ENCODE data around the gene RNF227.

Gene RNF227

DNA sequence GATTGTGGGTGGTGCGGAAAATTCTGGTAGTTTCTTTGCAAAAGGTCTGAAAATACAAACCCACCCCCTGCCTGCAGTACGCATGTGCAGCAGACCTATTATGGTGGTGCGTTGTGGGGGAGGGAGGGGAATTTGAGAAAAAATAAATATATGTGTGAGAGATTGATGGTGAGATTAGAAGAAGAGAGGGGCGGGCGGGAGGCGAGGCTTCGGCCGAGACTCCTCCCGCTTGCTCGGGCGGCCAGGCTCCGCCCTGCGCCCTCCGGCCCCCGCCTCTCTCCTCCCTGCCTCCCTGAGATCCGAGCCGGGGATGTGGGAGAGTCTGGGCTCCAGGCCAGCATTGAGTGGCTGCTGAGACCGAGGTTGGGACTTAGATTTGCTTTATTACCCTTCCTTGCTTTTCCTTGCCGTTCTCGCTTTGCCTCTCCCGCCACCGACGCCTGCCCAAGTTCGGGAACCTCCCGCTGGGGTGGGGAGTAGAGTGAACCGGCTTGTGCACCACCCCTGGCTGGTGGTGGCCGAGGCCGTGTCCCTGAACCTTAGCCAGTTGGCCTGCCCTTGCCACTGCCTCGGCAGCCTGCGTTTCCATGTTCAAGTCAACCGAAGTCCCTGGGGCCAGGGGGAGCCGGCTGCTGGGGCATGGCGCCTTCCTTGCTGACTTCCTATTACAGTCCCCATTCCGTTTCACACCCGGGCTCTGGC lies 28.5 kb downstream of the RNF227 start:
- Mint-ChIP-seq H3K4me1 (ENCODE audit: low read depth) (peaks cover 10% of the 10 kb centered on the region), H3K9me3 (no peaks in the 10 kb centered on the region), H3K27me3 (no peaks in the 10 kb centered on the region), H3K36me3 (ENCODE audit: low read depth) (peaks cover 46% of the 10 kb centered on the region), H3K27ac (no peak overlapping the region), H3K4me3 (no peak overlapping the region)
- DNase-seq, result peak; percentile 86

DNA sequence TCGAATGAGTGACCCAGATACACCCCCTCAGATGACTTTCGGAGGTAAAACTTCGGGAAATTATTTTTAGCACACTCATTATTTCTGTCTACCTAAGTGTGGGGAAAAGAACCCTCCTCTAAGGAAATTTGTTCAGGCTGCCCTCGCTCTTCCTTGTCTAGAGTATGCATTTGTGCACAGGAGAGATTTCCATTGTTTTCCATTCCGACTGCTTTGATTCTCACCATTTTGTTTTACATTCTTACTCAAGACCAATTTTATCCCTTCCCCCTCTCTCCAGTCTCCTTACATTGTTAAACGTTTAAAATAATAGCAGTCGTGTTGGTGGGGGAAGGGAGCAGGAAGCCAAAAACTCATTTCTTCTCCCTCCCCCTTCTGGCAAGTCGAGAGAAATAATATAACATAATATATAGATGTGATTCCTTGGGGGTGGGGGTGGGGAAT lies 29.0 kb downstream of the RNF227 start:
- no peak for DNase-seq
- Mint-ChIP-seq H3K9me3 (no peaks in the 10 kb centered on the region), H3K4me3 (no peak overlapping the region), H3K27me3 (no peaks in the 10 kb centered on the region), H3K36me3 (ENCODE audit: low read depth) (peaks cover 43% of the 10 kb centered on the region), H3K27ac (no peak overlapping the region), H3K4me1 (ENCODE audit: low read depth) (peaks cover 10% of the 10 kb centered on the region)

DNA sequence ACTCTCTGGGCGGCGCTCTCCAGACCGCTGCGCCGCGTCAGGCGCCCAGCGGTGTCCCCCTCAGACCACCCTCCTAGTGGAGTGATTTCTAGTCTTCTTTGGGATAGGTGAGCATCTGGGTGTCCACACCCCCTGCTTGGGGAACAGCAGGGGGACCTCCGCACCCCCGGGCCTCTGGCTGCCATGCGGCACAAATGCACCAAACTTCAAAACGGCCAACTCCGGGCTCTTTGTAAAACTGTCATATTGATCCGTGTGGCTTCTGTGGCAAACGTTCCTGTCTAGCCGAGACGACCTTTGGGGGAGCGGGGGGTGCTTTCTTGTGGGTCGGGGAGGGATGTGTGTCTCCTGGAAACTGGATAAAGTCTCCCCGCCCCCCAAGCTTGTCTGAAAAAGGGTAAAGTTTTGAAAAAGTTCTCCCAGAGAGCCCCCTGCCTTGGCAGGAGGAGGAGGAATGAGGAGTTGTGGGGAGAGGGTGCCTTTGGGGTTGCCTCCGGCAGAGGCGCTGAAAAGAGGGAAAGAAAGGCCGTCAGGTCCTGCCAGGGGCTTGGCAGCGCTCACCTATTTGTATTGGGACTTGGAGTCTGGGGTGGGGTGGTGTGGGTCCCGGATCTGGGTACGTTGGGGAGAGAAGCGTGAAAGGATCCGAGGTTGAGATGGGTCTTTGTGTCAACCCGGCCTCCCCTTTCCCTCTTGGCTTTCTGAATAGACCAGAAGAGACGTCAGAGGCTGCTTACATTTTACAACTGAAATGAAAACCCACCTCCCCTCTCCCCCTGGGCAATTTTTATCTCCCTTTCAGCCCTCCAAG lies 29.7 kb downstream of the RNF227 start:
- no peak overlapping the region for H3K27ac Mint-ChIP-seq
- H3K4me3 Mint-ChIP-seq, result no peak overlapping the region
- peak; percentile 72 for DNase-seq
- H3K27me3 Mint-ChIP-seq, result no peaks in the 10 kb centered on the region
- peaks cover 36% of the 10 kb centered on the region for H3K36me3 Mint-ChIP-seq (ENCODE audit: low read depth)
- H3K9me3 Mint-ChIP-seq, result no peaks in the 10 kb centered on the region
- H3K4me1 Mint-ChIP-seq (ENCODE audit: low read depth), result peaks cover 10% of the 10 kb centered on the region

DNA sequence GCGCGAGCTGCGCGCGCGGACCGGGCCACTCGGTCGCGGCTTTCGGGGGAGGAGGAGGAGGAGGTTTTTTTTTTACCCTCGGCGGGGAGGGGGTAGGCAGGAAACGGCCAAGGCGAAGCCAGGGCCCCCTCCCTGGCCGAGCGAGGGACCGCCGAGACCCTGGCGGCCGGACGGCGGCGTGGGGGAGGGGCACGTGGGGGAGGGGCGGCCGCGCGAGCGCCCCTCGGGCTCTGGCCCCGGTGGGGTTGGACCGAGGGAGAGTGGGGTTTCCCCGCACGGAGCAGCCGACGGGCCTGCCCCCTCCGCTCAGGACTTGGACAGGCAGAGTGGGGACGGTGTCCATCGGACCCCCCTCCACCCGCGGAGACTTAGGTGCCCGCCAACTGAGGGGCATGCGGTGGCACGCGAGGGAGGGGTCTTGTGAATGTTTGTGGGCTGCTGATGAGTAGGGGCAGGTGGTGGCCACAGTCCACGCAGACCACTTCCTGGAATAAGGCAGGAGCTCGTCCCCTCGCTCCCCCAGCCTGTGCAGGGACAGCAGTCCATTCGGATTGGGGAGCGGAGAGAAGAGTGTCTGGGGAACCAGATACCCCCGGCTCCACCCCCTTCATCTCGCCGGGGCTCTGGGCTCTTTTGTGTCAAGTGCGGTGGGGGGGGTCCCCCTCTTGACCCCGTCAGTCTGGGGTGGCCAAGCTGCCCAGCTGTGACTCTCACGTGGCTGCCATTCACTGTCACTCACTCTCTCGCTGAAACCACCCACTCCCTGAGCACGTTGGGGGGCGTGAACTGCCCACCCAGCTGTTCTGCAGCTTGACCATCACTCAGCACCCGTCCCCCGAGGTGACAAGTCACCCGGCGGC lies 30.5 kb downstream of the RNF227 start:
- peak overlapping the region; percentile 49 for H3K27ac Mint-ChIP-seq
- peak; percentile 75 for DNase-seq
- no peak overlapping the region for H3K4me3 Mint-ChIP-seq

DNA sequence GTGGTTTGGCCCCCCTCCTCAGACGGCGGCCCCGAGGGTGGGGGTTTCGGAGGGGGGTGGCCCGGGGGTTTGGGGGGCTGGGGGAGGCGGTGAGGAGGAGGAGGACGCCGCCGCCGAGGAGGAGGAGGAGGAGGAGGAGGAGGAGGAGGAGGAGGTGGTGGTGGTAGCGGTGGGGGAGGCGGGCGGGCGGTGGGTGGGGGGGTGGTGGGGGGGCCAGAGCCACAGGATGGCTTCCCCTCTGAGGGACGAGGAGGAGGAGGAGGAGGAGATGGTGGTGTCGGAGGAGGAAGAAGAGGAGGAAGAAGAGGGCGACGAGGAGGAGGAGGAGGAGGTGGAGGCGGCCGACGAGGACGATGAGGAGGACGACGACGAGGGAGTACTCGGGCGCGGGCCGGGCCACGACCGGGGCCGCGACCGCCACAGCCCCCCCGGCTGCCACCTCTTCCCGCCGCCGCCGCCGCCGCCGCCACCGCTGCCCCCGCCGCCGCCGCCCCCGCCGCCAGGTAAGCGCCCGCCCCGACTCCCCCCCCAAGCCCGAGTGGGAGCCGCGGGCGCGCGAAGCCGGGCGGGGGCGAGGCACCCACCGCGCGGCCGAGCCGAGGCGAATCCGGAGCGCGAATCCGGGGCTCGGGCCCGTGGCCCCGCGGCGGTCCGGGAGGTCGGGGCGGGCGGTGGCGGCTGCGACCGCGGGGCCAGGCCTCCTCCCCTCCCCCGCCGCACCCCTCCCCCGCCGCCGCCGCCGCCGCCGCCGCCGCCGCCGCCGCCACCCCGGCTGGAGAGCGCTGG lies 31.3 kb downstream of the RNF227 start:
- DNase-seq, result peak; percentile 69
- peak overlapping the region; percentile 75 for H3K27ac Mint-ChIP-seq

More for the DNA sequence above, 30.5 kb downstream of the RNF227 start:
- Mint-ChIP-seq H3K36me3 (ENCODE audit: low read depth) (peaks cover 28% of the 10 kb centered on the region), H3K4me1 (ENCODE audit: low read depth) (peaks cover 10% of the 10 kb centered on the region), H3K9me3 (no peaks in the 10 kb centered on the region), H3K27me3 (no peaks in the 10 kb centered on the region)

DNA sequence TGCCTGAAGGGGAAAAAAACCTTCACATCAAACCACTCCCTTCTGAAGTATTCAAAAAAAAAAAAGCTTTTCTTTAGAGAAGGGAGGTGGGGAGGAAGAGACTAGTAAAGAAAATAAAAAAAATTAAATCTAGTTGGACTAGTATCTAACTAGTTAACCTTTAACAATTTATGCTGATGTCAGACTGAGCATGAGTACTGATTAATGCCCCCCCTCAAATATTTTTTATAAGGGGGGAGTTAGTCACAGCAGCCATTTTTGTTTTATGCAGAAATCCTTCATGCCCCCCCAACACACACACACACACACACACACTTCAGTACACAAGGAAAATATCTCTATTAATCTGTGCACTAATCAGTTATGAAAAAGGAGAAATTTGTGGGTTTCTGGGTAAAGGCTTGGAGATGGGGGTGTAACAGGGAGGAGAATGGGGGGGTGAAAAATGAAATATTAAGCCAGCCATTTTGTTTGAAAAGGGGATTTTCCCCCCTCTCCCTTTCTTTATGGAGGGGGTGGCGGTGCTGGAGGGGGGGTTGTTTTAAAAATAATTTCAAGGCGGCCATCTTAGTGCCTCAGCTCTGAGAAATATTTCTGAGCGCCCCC lies 32.2 kb downstream of the RNF227 start:
- H3K27me3 Mint-ChIP-seq, result no peaks in the 10 kb centered on the region
- peaks cover 3% of the 10 kb centered on the region for H3K4me1 Mint-ChIP-seq (ENCODE audit: low read depth)
- DNase-seq, result no peak
- no peak overlapping the region for H3K4me3 Mint-ChIP-seq
- H3K27ac Mint-ChIP-seq, result peak overlapping the region; percentile 85
- no peaks in the 10 kb centered on the region for H3K9me3 Mint-ChIP-seq
- H3K36me3 Mint-ChIP-seq (ENCODE audit: low read depth), result peaks cover 17% of the 10 kb centered on the region

More for the DNA sequence above, 31.3 kb downstream of the RNF227 start:
- Mint-ChIP-seq H3K4me1 (ENCODE audit: low read depth) (peaks cover 3% of the 10 kb centered on the region), H3K4me3 (peak overlapping the region; percentile 67), H3K36me3 (ENCODE audit: low read depth) (peaks cover 20% of the 10 kb centered on the region), H3K27me3 (no peaks in the 10 kb centered on the region), H3K9me3 (no peaks in the 10 kb centered on the region)

DNA sequence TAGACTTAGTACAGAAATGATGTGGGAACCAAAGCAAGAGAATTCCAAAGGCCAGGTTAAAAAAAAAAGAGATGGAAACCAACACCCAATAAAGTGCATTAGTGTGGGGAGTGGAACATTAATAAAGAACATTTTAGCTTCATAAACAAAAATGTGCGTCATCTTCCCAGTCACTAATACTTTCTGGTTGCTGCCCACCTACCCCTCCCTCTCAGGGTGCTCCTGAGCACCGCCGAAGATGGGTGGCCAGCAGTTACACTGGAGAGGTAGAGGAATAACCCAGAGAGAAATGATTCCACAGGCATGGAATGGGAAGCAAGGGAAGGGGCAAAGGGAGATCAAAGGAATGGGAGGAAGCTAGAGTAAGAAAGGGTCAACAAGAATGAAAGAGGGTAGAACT lies 33.5 kb downstream of the RNF227 start:
- Mint-ChIP-seq H3K9me3 (no peaks in the 10 kb centered on the region), H3K27ac (no peak overlapping the region), H3K4me1 (ENCODE audit: low read depth) (peaks cover 4% of the 10 kb centered on the region), H3K4me3 (no peak overlapping the region), H3K36me3 (ENCODE audit: low read depth) (peaks cover 22% of the 10 kb centered on the region), H3K27me3 (no peaks in the 10 kb centered on the region)
- no peak for DNase-seq

DNA sequence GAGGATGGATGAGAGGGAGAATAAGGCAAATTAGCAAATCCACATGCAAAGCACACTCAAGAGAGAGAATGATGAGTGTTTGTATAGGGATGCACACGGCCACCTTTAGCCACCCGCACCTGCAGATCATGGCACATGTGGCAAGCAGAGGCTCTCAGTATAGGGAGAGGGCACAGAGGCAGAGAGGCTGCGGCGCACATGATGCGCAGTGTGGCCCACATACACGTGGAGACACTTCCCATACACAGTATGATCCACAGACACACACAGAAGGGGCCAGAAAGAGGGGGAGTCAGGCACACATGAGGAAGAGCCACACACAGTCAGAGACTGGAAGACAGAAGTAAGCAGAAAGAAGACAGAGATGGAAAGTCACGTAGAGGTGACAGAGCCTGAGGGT lies 34.0 kb downstream of the RNF227 start:
- H3K27ac Mint-ChIP-seq, result no peak overlapping the region
- DNase-seq, result no peak
- peaks cover 6% of the 10 kb centered on the region for H3K4me1 Mint-ChIP-seq (ENCODE audit: low read depth)
- H3K9me3 Mint-ChIP-seq, result no peaks in the 10 kb centered on the region
- H3K4me3 Mint-ChIP-seq, result no peak overlapping the region
- H3K27me3 Mint-ChIP-seq, result no peaks in the 10 kb centered on the region
- H3K36me3 Mint-ChIP-seq (ENCODE audit: low read depth), result peaks cover 26% of the 10 kb centered on the region

DNA sequence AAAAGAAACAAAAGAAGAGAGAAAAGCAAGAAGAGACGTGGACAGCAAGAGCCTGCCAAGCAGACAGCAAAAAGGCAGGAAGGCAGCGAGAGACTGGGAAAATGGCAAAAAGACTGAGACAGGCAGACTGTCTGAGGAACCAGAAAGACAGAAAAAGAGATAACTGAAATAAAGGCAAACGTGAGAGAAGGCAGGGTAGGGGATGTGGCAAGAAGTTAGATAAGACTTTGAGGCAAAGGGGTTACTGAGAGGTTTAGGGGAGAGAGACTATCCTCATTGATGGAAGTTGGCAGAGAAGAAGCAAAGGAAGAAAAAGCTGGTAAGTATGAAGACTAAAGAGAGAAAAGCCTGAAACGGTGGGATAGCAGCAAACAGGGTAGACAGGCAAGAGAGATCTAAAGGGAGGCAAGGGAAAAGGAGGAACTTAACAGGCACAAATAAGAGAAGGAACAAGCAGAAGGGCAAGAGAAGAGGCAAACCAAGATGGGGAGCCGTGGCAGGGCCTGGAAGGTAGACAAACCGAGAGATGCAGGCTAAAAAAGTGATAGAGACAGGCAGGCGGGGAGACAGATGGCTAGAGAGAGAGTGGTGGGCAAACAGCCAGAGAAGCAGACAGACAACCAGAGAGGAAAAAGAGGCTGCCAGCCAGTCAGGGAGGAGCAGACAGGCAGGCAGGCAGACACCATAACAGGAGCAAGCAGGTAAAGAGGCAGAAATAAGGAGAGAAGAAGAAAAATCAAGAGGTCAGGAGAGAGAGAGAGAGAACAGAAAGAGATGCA lies 34.6 kb downstream of the RNF227 start:
- no peak for DNase-seq
- H3K27me3 Mint-ChIP-seq, result no peaks in the 10 kb centered on the region
- peaks cover 6% of the 10 kb centered on the region for H3K4me1 Mint-ChIP-seq (ENCODE audit: low read depth)
- H3K36me3 Mint-ChIP-seq (ENCODE audit: low read depth), result peaks cover 27% of the 10 kb centered on the region
- H3K9me3 Mint-ChIP-seq, result no peaks in the 10 kb centered on the region
- H3K4me3 Mint-ChIP-seq, result no peak overlapping the region
- H3K27ac Mint-ChIP-seq, result no peak overlapping the region

DNA sequence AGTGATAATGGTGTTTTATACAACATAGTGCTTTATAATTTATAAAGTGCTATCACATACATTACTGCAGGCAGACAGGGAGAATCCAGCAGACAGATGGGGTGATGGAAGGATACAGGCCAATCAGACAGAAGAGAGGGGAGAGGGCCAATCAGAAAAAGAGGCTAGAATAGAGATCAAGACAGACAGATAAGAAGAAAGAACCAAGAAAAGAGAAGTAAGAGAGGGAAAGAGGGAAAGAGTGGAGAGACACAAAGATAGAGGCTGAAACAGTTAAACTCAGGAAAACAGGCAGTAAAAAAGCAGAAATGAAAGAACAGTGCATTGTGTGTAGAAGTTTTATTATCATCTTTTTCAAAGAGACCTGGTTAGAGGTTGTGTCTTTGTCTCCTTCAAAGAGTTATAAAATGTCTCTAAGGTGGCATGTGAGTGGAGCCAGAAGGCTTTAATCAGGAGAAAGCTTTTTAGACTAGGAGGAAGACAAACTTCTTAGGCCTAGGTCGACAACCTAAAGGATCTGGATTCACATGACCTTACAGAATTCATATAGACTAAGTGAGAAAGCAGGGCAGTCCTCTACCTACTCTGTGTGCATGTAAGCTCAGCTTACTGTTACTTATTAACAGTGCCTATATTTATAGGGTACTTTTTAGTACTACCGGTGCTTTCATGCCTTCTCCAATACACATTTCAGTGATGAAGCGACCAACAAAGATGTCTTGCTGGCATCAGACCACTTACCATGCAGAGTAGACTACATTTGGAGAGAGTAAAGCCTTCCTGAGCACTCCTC lies 35.8 kb downstream of the RNF227 start:
- DNase-seq, result no peak
- Mint-ChIP-seq H3K9me3 (no peaks in the 10 kb centered on the region), H3K4me3 (no peak overlapping the region), H3K27me3 (no peaks in the 10 kb centered on the region), H3K36me3 (ENCODE audit: low read depth) (peaks cover 27% of the 10 kb centered on the region), H3K4me1 (ENCODE audit: low read depth) (peaks cover 9% of the 10 kb centered on the region), H3K27ac (no peak overlapping the region)

DNA sequence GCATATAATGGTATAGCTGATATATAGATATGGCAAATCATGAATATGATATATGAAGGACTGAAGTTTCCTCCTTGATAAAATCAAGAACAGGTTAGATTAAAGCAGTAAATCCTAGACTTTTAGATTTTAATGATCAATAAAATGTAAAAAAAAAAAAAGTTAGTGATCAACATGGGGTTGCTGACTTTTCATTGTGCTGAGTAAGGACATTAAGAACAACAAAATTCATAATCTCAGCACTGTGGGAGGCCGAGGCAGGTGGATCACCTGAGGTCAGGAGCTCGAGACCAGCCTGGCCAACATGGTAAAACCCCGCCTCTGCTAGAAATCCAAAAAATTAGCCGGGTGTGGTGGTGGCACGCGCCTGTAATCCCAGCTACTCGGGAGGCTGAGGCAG lies 37.9 kb downstream of the RNF227 start:
- no peak overlapping the region for H3K27ac Mint-ChIP-seq
- peaks cover 9% of the 10 kb centered on the region for H3K4me1 Mint-ChIP-seq (ENCODE audit: low read depth)

DNA sequence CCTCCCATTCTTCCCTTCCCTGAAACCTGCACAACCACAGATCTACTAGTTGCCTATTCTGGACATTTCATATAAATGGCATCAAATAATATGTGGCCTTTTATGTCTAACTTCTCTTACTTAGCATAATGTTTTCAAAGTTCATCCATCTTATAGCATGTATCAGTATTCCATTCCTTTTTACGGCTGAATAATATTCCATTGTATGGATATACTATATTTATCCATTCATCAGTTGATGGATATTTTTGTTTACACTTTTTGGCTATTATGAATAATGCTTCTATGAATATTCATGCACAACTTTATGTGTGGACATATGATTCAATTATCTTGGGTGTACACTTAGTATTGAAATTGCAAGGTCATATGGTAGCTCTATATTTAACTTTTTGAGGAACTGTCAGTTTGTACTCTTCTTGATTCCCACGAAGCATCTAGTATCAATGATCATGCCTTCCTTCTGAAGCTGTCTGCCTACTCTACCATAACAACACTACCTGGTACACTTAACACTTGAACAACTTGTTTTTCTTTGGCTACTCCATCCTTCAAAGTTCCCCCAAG lies 40.2 kb downstream of the RNF227 start:
- H3K36me3 Mint-ChIP-seq (ENCODE audit: low read depth), result peaks cover 59% of the 10 kb centered on the region
- H3K4me3 Mint-ChIP-seq, result no peak overlapping the region
- DNase-seq, result no peak
- H3K27me3 Mint-ChIP-seq, result no peaks in the 10 kb centered on the region
- H3K9me3 Mint-ChIP-seq, result no peaks in the 10 kb centered on the region
- H3K27ac Mint-ChIP-seq, result no peak overlapping the region
- H3K4me1 Mint-ChIP-seq (ENCODE audit: low read depth), result peaks cover 11% of the 10 kb centered on the region

More for the DNA sequence above, 37.9 kb downstream of the RNF227 start:
- no peak overlapping the region for H3K4me3 Mint-ChIP-seq
- no peaks in the 10 kb centered on the region for H3K9me3 Mint-ChIP-seq
- peaks cover 44% of the 10 kb centered on the region for H3K36me3 Mint-ChIP-seq (ENCODE audit: low read depth)
- DNase-seq, result no peak
- no peaks in the 10 kb centered on the region for H3K27me3 Mint-ChIP-seq
